Astrocyte of the cerebellum (primary cell): ENCODE data around the gene MVB12A.
A peak's percentile ranks its signal among the peaks of the same experiment; 100 is the strongest.

Source experiments
- DNase-seq: peaks from one replicate; pipeline ENCODE4 v3.0.0-alpha.2; 2011; ENCODE audit warnings: low read depth
- H3K4me3 ChIP-seq: 2 replicates; pipeline ENCODE4 v1.5.1; 2011; ENCODE audit warnings: mild to moderate bottlenecking, low read depth, low read length, moderate library complexity
- in situ Hi-C: cut with HindIII; loops from 2 replicates; pipeline ENCODE4 v1.10.0; 2017; ENCODE audit warnings: low sequenced_read_pairs
- TF ChIP-seq, protein P1 (sequence below): IDR thresholded peaks from 2 replicates; pipeline ENCODE4 v1.5.1; 2012; ENCODE audit warnings: low read length, low read depth, moderate library complexity, mild to moderate bottlenecking; ENCODE audit errors: missing control alignments

The MVB12A gene

DNA sequence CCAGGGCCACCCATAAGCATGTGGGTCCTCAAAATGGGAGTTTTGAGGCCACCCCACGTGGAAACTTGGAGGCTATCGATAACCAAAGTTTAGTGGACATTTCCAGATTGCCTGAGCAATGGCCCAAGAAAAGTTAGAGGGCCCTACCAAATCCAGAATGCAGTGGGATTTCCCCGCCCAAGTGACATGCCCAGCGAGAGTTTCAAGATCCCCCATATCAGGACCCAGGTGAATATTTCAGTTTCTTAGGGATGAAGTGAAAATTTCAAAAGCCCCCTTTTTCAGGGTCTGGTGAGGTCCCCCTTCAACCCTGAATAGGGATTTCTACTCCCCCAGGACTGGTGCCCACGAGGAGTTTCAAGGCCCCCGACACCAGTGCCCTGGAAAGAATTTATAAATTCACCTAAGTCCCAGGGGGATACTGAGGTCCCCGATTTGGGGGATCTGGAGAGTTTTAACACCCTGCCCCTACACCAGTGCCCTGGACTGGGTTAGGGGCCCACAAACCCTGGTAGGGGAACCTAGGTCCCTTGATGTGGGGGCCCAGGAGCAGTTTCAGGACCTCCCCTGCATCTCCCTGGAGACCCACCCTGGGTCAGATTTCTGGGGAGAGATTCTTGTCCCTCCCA is 15.1 kb upstream of the MVB12A start:
- DNase-seq = no peak
- H3K4me3 ChIP-seq = no peak overlapping the region
- TF ChIP-seq, protein P1, sequence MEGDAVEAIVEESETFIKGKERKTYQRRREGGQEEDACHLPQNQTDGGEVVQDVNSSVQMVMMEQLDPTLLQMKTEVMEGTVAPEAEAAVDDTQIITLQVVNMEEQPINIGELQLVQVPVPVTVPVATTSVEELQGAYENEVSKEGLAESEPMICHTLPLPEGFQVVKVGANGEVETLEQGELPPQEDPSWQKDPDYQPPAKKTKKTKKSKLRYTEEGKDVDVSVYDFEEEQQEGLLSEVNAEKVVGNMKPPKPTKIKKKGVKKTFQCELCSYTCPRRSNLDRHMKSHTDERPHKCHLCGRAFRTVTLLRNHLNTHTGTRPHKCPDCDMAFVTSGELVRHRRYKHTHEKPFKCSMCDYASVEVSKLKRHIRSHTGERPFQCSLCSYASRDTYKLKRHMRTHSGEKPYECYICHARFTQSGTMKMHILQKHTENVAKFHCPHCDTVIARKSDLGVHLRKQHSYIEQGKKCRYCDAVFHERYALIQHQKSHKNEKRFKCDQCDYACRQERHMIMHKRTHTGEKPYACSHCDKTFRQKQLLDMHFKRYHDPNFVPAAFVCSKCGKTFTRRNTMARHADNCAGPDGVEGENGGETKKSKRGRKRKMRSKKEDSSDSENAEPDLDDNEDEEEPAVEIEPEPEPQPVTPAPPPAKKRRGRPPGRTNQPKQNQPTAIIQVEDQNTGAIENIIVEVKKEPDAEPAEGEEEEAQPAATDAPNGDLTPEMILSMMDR = no peak
- in situ Hi-C loops = no loop called here

DNA sequence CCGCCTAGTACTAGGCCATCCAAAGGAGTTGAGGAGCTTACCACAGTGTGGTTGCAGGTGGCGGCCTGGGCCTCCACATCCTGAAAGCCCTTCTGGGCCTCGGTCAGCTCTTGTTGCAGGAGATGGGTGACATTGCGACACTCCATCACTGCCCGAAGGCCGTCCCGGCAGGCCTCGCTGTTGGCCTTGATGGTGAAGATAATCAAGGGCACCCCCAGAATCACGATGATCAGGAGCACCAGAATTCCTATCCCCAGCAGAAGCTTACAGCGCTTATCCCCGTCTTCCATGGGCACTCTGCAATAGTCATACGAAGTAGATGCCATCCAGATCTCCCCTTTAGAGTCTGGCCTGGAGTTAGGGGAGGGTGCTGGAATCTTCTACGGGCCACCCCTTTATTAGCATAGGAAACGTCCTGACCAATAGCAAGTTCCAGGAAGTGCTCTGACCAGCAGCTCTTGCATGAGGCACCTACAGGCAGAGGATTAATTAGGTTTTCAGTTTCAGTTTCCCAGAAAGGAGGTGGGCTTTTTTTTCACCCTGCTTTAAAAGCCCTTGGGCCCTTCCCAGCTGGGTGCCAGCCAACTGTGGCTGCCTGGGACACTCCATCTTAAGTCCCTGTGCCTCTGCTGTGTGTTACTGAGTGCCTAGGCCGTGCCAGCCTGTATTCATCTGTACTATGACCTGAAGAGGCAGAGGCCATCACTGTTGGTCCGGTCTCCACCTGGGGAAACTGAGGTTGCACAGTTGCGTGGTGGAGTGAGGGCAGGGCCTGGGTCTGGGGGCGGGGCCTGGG is 14.4 kb upstream of the MVB12A start, which contains the start of gene BST2:
Gene BST2 (minus strand): TSS at position 381 of the 796 bp plus-strand sequence. CDS start 55 bp downstream, at position 326.
- DNase-seq = no peak
- in situ Hi-C loops = no loop called here
- TF ChIP-seq, protein P1 = no peak
- H3K4me3 ChIP-seq = no peak within 1 kb of the TSS

DNA sequence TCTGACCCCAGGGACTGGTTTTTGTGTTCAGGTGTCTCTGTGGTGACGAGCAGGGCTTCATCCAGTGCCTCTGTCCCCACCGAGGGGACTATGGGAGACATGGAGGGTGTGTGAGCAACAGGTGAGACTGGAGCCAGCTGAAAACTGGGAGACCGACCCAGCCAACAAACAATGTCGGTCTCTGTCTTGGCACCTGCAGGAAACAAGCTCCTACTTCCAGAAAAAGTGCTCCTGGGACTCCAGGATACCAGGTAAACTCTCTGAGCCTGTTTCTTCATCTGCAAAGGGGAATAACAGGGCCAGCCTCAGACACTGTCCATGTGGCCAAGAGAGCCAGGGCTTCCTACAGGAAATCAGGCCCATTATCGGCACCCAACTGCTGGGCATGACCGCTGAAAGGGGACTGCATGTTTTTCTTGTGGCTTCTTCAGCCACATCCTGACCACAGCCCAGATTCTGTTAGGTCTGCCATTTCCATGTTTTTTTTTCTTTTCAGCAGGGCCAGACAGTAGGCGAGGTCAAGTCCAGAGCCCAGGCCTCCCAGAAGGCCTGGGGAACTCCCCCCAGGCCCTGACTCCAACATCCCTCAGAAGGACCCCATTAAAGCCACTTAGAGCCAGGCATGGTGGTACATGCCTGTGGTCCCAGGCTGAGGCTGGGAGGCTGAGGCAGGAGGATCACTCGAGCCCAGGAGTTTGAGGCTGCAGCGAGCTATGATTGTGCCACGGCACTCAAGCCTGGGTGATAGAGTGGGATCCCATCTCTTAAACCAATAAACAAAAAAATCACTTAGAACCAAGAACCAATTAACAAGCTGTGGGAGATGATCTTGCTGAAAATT is 13.6 kb upstream of the MVB12A start:
- in situ Hi-C loops = no loop called here
- DNase-seq = peak; percentile 76
- TF ChIP-seq, protein P1 = no peak
- no peak overlapping the region for H3K4me3 ChIP-seq

DNA sequence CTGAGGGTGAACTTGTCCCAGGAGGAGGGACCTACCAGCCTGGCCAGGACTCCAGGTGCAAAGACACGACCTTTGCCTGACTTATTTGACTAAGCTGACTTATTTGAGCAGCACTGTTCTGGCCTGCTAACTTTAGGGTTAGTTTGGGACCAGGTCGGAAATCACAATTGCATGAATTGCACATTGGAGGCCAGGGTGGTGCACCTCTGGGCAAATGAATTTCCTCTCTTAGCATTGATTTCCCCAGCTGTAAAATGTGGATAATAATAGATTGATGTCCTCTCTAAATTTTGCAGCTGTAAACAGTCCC is 13.0 kb upstream of the MVB12A start:
- H3K4me3 ChIP-seq = no peak overlapping the region
- TF ChIP-seq, protein P1 = no peak
- DNase-seq = no peak
- in situ Hi-C loops = no loop called here

DNA sequence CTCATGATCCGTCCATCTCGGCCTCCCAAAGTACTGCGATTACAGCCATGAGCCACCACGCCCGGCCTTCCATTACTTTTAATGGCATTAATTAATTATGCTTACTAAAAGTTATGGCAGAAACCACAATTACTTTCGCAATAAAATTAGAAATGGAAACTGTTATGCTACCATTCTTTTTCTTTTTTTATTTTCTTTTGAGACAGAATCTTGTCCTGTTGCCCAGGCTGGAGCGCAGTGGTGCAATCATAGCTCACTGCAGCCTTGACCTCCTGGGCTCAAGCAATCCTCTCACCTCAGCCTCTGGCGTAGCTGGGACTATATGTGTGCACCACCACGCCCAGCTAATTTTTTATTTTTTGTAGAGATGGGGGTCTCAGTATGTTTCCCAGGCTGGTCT is 9.9 kb upstream of the MVB12A start:
- H3K4me3 ChIP-seq = no peak overlapping the region
- DNase-seq = no peak
- TF ChIP-seq, protein P1 = no peak
- in situ Hi-C loops = no loop called here

DNA sequence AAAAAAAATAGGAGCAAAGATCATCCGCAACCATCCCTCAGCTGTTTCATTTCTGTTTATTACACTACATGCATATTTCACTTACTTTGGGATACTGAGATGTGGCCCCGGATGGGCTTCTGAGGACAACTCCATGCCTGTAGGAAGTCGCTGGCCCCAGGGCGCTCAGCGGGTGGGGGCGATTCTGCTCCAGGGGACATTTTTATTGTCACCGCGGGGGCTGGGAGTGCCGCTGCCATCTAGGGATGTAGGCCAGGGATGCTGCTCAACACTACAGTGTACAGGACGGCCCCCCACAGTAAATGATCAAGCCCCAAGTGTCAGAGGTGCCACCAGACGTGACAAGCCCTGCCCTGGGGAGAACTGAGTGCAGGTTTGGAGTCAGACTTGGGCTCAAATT is 8.0 kb upstream of the MVB12A start:
- H3K4me3 ChIP-seq = no peak overlapping the region
- in situ Hi-C loops = no loop called here
- no peak for DNase-seq
- TF ChIP-seq, protein P1 = no peak
